ENCODE data around the gene CYP8B1.
"Not testable (repeated sequence)": the region's sequence is repeated elsewhere in the genome, so short reads cannot be mapped to it uniquely, and the experiment has no call there.

Gene CYP8B1

DNA sequence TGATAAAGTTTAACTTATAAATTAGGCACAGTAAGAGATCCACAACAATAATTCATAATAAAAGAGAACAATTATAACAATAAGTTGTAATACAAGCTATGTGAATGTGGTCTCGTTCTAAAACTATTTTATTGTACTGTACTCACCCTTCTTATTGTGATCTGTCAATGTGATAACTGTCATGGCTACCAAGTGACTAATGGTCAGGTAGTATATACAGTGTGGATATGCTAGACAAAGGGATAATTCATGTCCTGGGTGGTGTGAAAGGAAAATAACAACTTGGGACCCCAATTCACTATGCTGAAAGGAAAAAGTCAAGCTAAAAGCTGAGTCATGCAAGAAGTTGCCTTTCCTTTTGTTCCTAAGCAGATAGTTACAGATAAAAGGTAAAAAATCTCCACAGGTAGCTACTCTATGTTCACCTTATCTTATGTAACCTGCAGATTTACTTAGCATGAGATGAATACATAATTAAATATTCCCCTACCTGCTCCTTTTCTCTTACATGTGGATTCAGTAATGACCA lies 10.7 kb upstream of the CYP8B1 start:
- no peak overlapping the region for H3K4me3 ChIP-seq (ENCODE audit: low read length)
- DNase-seq (ENCODE audit: low read depth): no peak
- TF ChIP-seq CTCF (conservative IDR thresholded peaks at IDR 0.05; ENCODE audit: low read length): no peak

- no peak overlapping the region for H3K4me3 ChIP-seq (ENCODE audit: low read length)
- TF ChIP-seq CTCF (conservative IDR thresholded peaks at IDR 0.05; ENCODE audit: low read length): no peak
- no peak for DNase-seq (ENCODE audit: low read depth)
Measured at GRCh38 chr3:42884324-42884723, 8.6 kb upstream of the CYP8B1 start.

DNA sequence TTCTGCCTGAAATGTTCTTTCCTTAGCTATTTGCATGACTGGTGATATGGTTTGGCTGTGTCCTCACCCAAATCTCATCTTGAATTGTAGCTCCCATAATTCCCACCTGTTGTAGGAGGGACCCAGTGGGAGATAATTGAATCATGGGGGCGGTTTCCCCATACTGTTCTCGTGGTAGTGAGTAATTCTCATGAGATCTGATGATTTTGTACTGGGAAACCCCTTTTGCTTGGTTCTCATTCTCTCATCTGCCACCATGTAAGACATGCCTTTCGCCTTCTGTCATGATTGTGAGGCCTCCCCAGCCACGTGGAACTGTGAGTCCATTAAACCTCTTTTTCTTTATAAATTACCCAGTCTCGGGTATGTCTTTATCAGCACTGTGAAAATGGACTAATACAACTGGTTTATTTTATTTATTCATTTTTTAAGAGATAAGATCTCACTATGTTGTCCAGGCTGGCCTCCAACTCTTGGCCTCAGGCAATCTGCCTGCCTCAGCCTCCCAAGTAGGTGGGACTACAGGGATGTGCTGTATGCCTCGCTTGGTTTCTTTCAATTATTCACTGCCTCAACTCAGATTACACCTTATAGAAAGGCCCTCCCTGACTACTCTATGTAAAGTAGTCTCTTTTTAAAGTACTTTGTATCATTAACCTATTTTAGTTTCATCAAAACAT lies 7.7 kb upstream of the CYP8B1 start:
- DNase-seq (ENCODE audit: low read depth); H3K4me3 ChIP-seq (ENCODE audit: low read length): not testable (repeated sequence)

DNA sequence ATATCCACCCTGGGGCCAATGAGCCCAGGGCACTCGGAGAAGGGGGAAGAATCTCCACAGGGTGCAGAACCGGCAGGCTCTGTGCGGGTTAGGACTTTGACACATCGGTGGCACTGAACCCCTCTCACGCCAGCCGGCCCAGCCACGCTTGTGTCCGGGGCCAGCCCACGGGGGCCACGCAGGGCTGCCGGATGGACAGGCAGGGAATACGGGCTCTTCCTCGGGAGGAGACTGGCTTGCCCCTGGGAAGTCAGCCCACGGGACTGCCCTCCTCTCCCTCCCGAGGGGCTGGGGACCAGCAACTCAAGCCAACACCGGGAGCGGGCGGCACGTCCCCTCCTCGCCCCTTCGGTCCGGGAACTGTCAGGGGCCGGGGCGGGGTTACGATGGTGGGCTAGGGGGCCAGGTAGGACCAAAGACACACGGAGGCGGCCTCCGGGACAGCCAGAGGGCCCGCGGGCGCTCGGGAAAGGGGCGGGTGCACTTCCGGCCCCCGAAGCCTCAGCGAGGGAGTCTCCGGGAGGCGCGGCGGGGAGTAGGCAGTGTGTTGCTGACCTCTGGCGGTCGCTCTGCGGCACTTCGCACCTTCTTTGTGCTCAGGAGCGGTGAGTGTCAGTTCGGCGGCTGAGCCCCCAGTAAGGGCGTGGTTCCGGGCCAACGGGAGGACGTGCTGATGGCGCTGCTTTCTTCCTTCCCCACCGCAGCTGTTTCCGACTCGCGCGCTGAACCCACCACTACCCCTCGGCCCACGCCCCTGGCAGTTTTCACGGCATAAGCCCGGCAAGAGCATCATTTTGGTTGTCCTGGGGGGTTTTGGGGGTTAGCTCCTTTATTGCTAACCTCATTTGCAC lies 5.1 kb upstream of the CYP8B1 start:
- peak; percentile 74 for DNase-seq (ENCODE audit: low read depth)
- TF ChIP-seq CTCF (conservative IDR thresholded peaks at IDR 0.05; ENCODE audit: low read length): peak; percentile 77
- peak overlapping the region; percentile 70 for H3K4me3 ChIP-seq (ENCODE audit: low read length)

GRCh38 chr3:42880183-42880582 lies 4.5 kb upstream of the CYP8B1 start:
- no peak for DNase-seq (ENCODE audit: low read depth)
- no peak for TF ChIP-seq CTCF (conservative IDR thresholded peaks at IDR 0.05; ENCODE audit: low read length)
- peak overlapping the region; percentile 70 for H3K4me3 ChIP-seq (ENCODE audit: low read length)

- H3K4me3 ChIP-seq (ENCODE audit: low read length): no peak overlapping the region
- TF ChIP-seq CTCF (conservative IDR thresholded peaks at IDR 0.05; ENCODE audit: low read length): no peak
- no peak for DNase-seq (ENCODE audit: low read depth)
Measured at GRCh38 chr3:42877881-42878280, 2.2 kb upstream of the CYP8B1 start.

DNA sequence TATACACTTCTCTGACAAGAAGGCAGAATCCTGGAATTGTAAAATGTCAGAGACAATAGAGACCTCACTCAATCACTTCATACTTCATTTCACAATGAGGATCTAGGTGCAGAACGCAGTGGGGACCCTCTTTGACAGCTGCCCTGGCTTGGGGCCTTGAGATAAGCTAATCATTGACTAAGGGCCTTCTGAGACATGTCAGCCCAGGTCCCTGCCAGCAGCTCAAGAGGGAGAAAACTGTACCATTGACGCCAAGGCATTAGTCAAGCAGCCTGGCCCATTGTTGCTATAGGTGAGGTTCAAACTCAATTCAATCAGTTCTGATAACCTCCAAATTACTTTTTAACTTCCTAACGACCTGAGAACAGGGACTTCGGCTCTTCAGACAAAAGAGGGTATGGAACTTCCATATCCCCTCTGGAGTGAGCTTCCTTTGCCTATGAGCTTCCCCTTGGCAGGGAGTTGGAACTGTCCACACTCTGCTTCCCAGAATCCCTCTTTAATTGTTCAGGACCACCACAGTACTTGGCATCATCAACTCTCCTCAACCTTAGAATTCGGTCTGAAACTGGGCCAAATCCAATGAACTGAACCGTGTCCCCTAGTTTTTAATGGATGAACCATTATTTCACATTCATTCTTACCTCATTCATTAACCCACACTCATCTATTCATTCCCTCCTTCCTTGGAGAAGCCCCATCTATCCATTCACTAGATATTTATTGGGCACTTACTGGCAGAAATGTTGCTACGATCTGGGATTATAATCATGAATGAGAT lies 1.5 kb upstream of the CYP8B1 start:
- DNase-seq (ENCODE audit: low read depth): no peak
- TF ChIP-seq CTCF (conservative IDR thresholded peaks at IDR 0.05; ENCODE audit: low read length): no peak
- H3K4me3 ChIP-seq (ENCODE audit: low read length): no peak overlapping the region

Measured in AG10803 (cell line).